Aorta (tissue), 5 donors: Measurements from ENCODE around the gene SLIT1. TPM values are rescaled to one million over a fixed set of nuclear protein-coding genes. Genes with fewer than 3 reads are reported as not detected.
"Not testable (repeated sequence)": the region's sequence is repeated elsewhere in the genome, so short reads cannot be mapped to it uniquely, and the experiment has no call there.

ENCODE experiments used
- ATAC-seq: fragments of 200-7000 bp; cut with Tn5 transposase; one replicate; pipeline ENCODE4 v1.9.1; 2022; ENCODE audit warnings: moderate library complexity; ENCODE audit not compliant: low FRiP score
- DNase-seq, 2 donors: peaks; one replicate each; pipeline ENCODE4 v3.0.0-alpha.2; 2020
- H3K27ac ChIP-seq, 2 donors: one replicate each; pipeline ENCODE4 v1.5.1; 2013; ENCODE audit warnings: low read length in 2 of 2, mild to moderate bottlenecking in 2 of 2, moderate library complexity in 2 of 2, control low read depth in 1 of 2, inconsistent platforms in 1 of 2, low read depth in 1 of 2
- H3K27me3 ChIP-seq, 2 donors: one replicate each; pipeline ENCODE4 v1.6.1; 2013; ENCODE audit warnings: control low read depth in 1 of 2, low read length in 1 of 2, mild to moderate bottlenecking in 1 of 2, moderate library complexity in 1 of 2; ENCODE audit not compliant: insufficient read depth in 2 of 2, control insufficient read depth in 1 of 2
- H3K36me3 ChIP-seq, 2 donors: one replicate each; pipeline ENCODE4 v1.6.1; 2013; ENCODE audit warnings: control low read depth in 1 of 2, low read length in 1 of 2, mild to moderate bottlenecking in 1 of 2; ENCODE audit not compliant: insufficient read depth in 2 of 2, control insufficient read depth in 1 of 2
- H3K4me1 ChIP-seq, 2 donors: one replicate each; pipeline ENCODE4 v1.6.1; 2013; ENCODE audit warnings: low read length in 2 of 2, control low read depth in 1 of 2, mild to moderate bottlenecking in 1 of 2, moderate library complexity in 1 of 2; ENCODE audit not compliant: insufficient read depth in 2 of 2, control insufficient read depth in 1 of 2
- H3K4me3 ChIP-seq, 2 donors: one replicate each; pipeline ENCODE4 v1.5.1; 2013; ENCODE audit warnings: low read length in 2 of 2, control low read depth in 1 of 2, mild to moderate bottlenecking in 1 of 2
- H3K9me3 ChIP-seq: one replicate; pipeline ENCODE4 v1.6.1; 2013; ENCODE audit warnings: mild to moderate bottlenecking, low read length; ENCODE audit not compliant: control insufficient read depth
- WGBS, 2 donors: extraction: QIAGEN DNeasy Blood & Tissue Kit; methylation state at CpG; one replicate each; pipeline ENCODE4 v1.1.7; 2013; 5-methylcytosine and 5-hydroxymethylcytosine counted together
- intact Hi-C, 2 donors: fragments of 100-400 bp; cut with DNase I; formaldehyde crosslinking; loops; one replicate each; pipeline versions ENCODE4 v1.14.2 to v1.15.0; 2022
- polyA plus RNA-seq, 2 donors: library from polyadenylated mRNA; stranded (reverse); fragments of 200-250 nt; gene quantifications; one replicate each; pipeline ENCODE4 v1.2.3, GENCODE V29; 2013
- total RNA-seq, 2 donors: library from RNA; stranded (reverse); fragmentation: NEBNext Ultra II Directional; extraction: Animal tissue kit (Norgen Biotek cat#: 25700); gene quantifications; one replicate each; pipeline ENCODE4 v1.2.1, GENCODE V29; 2021
- donor health status: healthy with polysubstance abuse.
- donor health status: Bipolar disorder and iron deficiency.
- donor health status: DM: no; HTN: no; CAD: no.
- donor health status: DM: no; HTN: no; CAD: no.
- donor health status: DM: yes; HTN: yes; CAD: no.

SLIT1 gene
- total and polyA plus RNA-seq, 4 donors: 0.13 to 0.42 (median 0.22) TPM

DNA sequence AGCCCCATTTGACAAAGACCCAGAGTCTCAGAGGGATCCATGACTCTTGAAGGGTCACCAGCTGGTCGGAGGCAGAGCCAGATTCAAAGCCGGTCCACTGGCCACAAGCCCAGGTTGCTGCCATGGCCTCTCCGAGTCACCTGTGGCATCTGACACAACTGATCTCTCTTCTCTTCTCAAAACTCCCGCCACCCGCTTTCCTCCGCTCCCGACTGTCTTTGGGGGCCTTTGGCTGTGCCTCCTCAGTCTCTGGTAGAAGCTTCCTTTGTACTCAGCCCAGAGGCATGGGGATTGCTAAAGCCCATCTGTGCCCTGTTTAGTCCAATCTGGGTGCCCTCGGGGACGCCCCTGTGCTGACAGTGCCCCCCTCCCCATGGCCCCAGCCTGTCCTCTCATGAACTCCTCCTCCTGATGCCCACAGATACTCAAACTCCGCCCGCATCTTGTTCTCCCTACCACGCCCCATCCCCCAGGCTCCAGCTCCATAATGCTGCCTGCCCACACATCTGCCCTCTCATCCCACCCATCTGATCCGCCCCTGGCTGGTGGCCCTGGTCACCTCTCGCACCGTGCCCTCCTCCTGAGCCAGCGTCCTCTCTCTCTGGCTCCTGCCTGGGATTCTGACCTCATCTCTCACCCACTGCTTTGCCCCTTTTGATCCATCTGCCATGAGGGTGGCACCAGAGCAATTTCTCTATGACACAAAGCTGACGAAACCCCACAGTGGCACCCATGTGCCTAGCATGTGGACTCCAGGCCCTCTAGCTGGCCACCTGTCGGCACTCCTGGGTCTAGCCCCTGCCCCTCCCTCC lies 150.6 kb downstream of the SLIT1 start:
- Histone ChIP-seq H3K4me1 (no peaks in the 10 kb centered on the region), H3K27me3 (no peaks in the 10 kb centered on the region), H3K4me3 (no peak overlapping the region), H3K9me3 (no peaks in the 10 kb centered on the region), H3K36me3 (no peaks in the 10 kb centered on the region), H3K27ac (no peak overlapping the region)
- ATAC-seq: no peak
- intact Hi-C loops: no loop called here
- DNase-seq: peak; percentile 25 to 59
- 84 to 90% methylated on average over 18 of the region's 18 CpGs for WGBS, 2 donors

DNA sequence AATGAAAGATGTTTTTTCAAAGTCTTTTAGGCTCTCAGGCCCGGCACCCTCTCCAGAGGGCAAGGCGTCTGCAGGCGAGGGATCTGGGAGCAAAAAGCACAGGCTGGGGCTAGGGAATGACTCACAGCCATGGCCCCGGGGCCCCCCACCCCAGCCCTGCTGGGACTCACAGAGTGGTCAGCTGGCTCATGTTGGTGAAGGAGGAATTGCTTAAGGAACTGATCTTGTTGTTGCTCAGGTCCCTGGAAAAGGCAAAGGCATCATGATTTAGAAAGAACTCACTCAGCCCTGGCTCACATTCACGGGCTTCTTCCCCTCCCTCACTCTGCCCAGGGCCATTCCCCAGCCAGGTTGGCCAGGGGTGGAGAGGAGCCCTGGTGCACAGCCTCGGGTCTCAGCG lies 151.5 kb downstream of the SLIT1 start:
- peak in 1 of 2 donors; percentile 67 for DNase-seq
- H3K27ac ChIP-seq: no peak overlapping the region
- WGBS, 2 donors: 74 to 75% methylated on average over 7 of the region's 7 CpGs
- no peaks in the 10 kb centered on the region for H3K27me3 ChIP-seq
- H3K4me1 ChIP-seq: no peaks in the 10 kb centered on the region
- no peak overlapping the region for H3K4me3 ChIP-seq
- H3K36me3 ChIP-seq: no peaks in the 10 kb centered on the region
- no peaks in the 10 kb centered on the region for H3K9me3 ChIP-seq
- no peak for ATAC-seq
- intact Hi-C loops: no loop called here

DNA sequence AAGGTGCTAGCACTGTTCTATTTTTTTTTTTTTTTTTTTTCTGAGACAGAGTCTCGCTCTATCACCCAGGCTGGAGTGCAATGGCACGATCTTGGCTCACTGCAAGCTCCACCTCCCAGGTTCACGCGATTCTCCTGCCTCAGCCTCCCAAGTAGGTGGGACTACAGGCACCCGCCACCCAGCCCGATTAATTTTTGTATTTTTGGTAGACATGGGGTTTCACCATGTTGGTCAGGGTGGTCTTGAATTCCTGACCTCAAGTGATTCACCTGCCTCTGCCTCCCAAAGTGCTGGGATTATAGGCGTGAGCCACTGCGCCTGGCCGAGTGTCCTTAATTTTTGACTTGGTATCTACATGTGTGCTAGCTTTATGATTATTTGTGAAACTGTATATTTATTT lies 151.9 kb downstream of the SLIT1 start:
- intact Hi-C loops, ATAC-seq, H3K4me1 ChIP-seq, H3K27ac ChIP-seq, H3K27me3 ChIP-seq, H3K4me3 ChIP-seq, H3K36me3 ChIP-seq, H3K9me3 ChIP-seq: not testable (repeated sequence)
- peak in 1 of 2 donors; percentile 45 for DNase-seq
- WGBS, 2 donors: 92 to 96% methylated on average over 9 of the region's 9 CpGs

DNA sequence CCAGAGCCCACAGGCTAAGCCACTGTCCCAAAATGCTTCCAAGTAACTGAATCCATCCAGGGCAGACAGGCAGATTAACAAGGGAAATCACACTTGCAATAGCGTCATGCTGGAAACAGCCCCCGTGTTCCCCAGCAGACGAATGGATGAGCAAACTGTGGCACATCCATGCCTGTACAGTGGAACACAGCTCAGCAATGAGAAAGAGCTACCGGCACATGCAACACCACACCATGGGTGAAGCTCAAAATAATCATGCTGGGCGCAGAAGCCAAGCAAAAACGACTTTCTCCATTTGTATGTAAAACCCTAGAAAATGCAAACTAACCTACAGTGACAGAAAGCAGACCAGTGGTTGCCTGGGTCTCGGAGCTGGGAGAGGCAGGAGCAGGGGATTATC lies 153.1 kb downstream of the SLIT1 start:
- intact Hi-C loops: no loop called here
- no peak overlapping the region for H3K4me3 ChIP-seq
- H3K9me3 ChIP-seq: no peaks in the 10 kb centered on the region
- no peaks in the 10 kb centered on the region for H3K27me3 ChIP-seq
- H3K36me3 ChIP-seq: no peaks in the 10 kb centered on the region
- H3K4me1 ChIP-seq: no peaks in the 10 kb centered on the region
- 45 to 55% methylated on average over 7 of the region's 7 CpGs for WGBS, 2 donors
- DNase-seq: no peak
- ATAC-seq: no peak
- no peak overlapping the region for H3K27ac ChIP-seq

DNA sequence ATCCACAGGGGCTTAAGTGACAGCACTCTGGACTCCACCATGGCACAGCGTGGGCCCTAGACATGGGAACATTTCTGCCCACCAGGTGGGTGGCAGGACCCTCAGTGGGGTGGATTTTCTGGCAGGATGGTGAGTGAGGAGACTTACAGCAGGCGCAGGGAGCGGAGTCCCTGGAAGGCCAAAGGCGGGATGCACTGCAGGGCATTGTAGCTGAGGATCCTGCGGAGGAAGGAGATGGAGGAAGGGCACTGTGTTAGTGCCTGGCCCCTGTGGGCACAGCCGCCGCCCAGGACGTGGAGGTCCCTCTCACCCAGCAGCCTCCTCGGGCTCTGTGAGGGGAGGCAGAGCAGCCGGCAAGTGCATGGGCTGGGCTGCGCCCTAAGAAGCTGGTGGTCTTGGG lies 154.3 kb downstream of the SLIT1 start:
- DNase-seq (no peak), ATAC-seq (no peak)
- Histone ChIP-seq H3K36me3 (no peaks in the 10 kb centered on the region), H3K9me3 (no peaks in the 10 kb centered on the region), H3K27me3 (no peaks in the 10 kb centered on the region), H3K4me3 (no peak overlapping the region), H3K4me1 (no peaks in the 10 kb centered on the region), H3K27ac (no peak overlapping the region)
- intact Hi-C loops: no loop called here
- 92 to 94% methylated on average over 11 of the region's 11 CpGs for WGBS, 2 donors

DNA sequence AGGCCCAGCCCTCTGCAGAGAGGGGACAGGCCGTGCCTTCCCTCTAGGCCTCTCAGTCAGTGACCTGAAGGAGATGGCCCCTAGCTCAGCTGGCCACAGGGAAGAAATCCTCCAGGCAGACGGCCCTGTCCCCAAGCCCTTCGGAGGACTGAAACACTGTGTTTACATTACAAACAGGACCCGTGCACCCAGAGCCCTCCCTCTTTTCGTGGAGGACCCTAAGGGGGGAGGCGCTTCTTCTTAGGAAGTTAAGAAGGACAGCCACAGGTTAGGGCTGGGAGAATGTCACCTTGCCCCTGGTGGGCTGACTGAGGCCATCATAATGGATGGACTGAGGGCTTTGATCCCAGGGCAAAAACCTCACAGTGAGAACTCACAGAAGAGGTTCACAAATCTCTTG lies 154.9 kb downstream of the SLIT1 start:
- 79 to 80% methylated on average over 6 of the region's 6 CpGs for WGBS, 2 donors
- H3K4me1 ChIP-seq: no peaks in the 10 kb centered on the region
- DNase-seq (no peak), ATAC-seq (no peak)
- H3K27ac ChIP-seq: no peak overlapping the region
- no peaks in the 10 kb centered on the region for H3K27me3 ChIP-seq
- intact Hi-C loops: no loop called here
- no peak overlapping the region for H3K4me3 ChIP-seq
- no peaks in the 10 kb centered on the region for H3K9me3 ChIP-seq
- no peaks in the 10 kb centered on the region for H3K36me3 ChIP-seq

DNA sequence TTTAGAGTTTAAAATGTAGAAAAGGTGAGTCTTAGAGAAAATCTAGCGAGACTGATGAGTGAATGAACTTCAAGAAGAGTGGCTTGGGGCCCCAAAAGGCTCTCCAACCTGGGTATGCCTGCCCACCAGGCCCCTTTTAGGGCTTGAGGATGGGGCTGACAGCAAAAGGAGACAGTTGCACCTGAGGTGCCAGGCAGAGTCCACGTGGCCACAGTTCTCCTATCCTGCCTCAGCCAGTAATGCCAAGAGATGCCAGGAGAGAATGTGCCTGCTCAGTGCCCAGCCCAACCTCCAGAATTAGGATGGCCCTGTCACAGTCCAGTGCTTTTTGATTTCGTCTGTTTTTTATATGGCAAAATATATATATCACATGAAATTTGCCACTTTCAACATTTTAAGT lies 156.5 kb downstream of the SLIT1 start:
- ATAC-seq (no peak), DNase-seq (no peak)
- H3K27me3 ChIP-seq: no peaks in the 10 kb centered on the region
- intact Hi-C loops: loop anchor here (10.0 kb wide), 3 partner anchors 114 to 634 kb away; partner anchors contain the start of gene LCOR (in 1 of the 2)
- H3K27ac ChIP-seq: no peak overlapping the region
- no peaks in the 10 kb centered on the region for H3K9me3 ChIP-seq
- H3K4me1 ChIP-seq: no peaks in the 10 kb centered on the region
- no peak overlapping the region for H3K4me3 ChIP-seq
- WGBS, 2 donors: 88 to 89% methylated on average over 3 of the region's 3 CpGs
- H3K36me3 ChIP-seq: no peaks in the 10 kb centered on the region

DNA sequence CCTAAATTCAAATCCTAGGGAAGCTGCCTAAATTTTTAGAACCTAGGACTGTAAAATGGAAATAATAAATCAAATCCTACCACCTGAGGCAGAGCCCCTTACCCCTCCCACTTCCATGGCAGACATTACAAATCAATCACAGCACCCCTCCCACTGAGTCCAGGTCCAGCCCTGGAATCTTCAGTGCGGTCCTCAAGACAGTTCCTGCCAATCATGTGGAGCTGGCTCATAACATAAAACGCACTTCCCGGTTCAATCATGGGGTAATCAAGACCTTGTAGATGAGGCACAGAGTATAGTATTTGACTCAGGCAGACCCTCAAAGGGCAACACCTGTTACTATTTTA lies 157.0 kb downstream of the SLIT1 start:
- Histone ChIP-seq H3K27me3 (no peaks in the 10 kb centered on the region), H3K36me3 (no peaks in the 10 kb centered on the region), H3K27ac (no peak overlapping the region), H3K4me1 (no peaks in the 10 kb centered on the region), H3K4me3 (no peak overlapping the region), H3K9me3 (no peaks in the 10 kb centered on the region)
- no peak for ATAC-seq
- WGBS, 2 donors: 93 to 98% methylated on average over 3 of the region's 3 CpGs
- no peak for DNase-seq
- intact Hi-C loops: loop anchor here (10.0 kb wide), 3 partner anchors 114 to 634 kb away; partner anchors contain the start of gene LCOR (in 1 of the 2)

DNA sequence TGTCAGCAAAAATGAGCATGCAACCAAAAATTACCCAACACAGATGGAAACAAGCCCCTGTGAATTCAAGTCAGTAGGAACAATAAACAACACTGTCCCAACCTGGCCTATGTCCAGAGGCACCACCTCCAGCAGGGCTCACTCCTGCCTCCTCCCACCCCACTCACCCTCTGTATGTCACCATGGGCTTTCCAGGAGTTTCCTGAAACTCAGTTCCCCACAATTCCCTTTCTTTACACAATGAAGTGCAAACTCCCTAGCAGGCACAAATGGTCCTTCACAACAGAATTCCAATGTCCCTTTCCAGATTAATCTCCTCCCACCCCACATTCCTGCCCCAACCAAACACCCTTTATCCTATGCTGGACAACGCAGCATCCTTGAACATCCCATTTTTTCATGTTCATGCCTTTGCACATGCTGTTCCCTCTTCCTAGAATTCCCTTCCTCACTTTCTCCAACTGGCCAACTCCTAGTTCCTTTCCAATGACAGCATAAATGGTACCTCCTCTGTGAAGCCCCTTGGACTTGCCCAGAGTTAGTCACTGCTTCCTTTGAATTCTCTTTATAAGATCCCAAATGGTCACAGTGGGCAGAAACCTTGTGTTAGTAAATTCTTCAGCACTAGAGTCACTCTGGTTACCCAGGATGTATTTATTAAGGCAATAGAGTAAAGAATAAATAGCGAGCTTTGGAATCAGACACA lies 157.5 kb downstream of the SLIT1 start:
- no peaks in the 10 kb centered on the region for H3K36me3 ChIP-seq
- intact Hi-C loops: loop anchor here (10.0 kb wide), 3 partner anchors 113 to 633 kb away; partner anchors contain the start of gene LCOR (in 1 of the 2)
- H3K9me3 ChIP-seq: no peaks in the 10 kb centered on the region
- no peaks in the 10 kb centered on the region for H3K27me3 ChIP-seq
- 79 to 89% methylated on average over 2 of the region's 2 CpGs for WGBS, 2 donors
- DNase-seq (no peak), ATAC-seq (no peak)
- H3K27ac ChIP-seq: no peak overlapping the region
- H3K4me1 ChIP-seq: no peaks in the 10 kb centered on the region
- H3K4me3 ChIP-seq: no peak overlapping the region
